Pancreas (tissue), 10 donors: ENCODE data around the gene GDF2. TPM values are rescaled to one million over a fixed set of nuclear protein-coding genes. Genes with fewer than 3 reads are reported as not detected.

ENCODE experiments used
- ATAC-seq, 4 donors: fragments of 200-7000 bp; cut with Tn5 transposase; one replicate each; pipeline versions ENCODE4 v1.8.0 to v1.9.1; 2020; ENCODE audit warnings: mild to moderate bottlenecking in 4 of 4, moderate library complexity in 4 of 4
- DNase-seq, 6 donors: peaks; one replicate each; pipeline ENCODE4 v3.0.0-alpha.2; 2020
- FAIRE-seq: peaks from 2 replicates; lab custom pipeline; 2012; peaks lifted over from hg19 to GRCh38; lab: Jason Lieb, UNC
- H3K27ac ChIP-seq, 4 donors: fragments of 200-600 bp; sonication (generic); 1 replicate in 3 of 4; 2 replicates in 1 of 4; pipeline versions ENCODE4 v1.5.0 to v1.8.0; 2020
- H3K27me3 ChIP-seq, 4 donors: fragments of 200-600 bp; one replicate each; pipeline ENCODE4 v1.8.0; 2021
- H3K36me3 ChIP-seq, 3 donors: fragments of 200-600 bp; sonication (generic) in 1 of 3; one replicate each; pipeline versions ENCODE4 v1.5.0 to v1.8.0; 2020 to 2021
- H3K4me1 ChIP-seq, 3 donors: fragments of 200-600 bp; one replicate each; pipeline ENCODE4 v1.8.0; 2021
- H3K4me3 ChIP-seq, 4 donors: fragments of 200-600 bp; sonication (generic) in 2 of 4; one replicate each; pipeline versions ENCODE4 v1.5.0 to v1.8.0; 2020 to 2021
- H3K9me3 ChIP-seq, 4 donors: fragments of 200-600 bp; one replicate each; pipeline ENCODE4 v1.8.0; 2021
- CTCF ChIP-seq, 4 donors: fragments of 200-600 bp; sonication (generic) in 3 of 4; IDR thresholded peaks; one replicate each; pipeline versions ENCODE4 v1.5.0 to v1.8.0; 2021; ENCODE audit warnings: antibody characterized with exemption in 4 of 4
- WGBS, 2 donors: extraction: QIAGEN DNeasy Blood & Tissue Kit; methylation state at CpG; one replicate each; pipeline ENCODE4 v1.1.7; 2013; 5-methylcytosine and 5-hydroxymethylcytosine counted together
- intact Hi-C, 3 donors: fragments of 100-400 bp; cut with DNase I; formaldehyde crosslinking; loops; one replicate each; pipeline versions ENCODE4 v1.11.1 to v1.14.2; 2022
- polyA plus RNA-seq, 2 donors: library from polyadenylated mRNA; stranded (reverse); fragments of 200-250 nt; gene quantifications; one replicate each; pipeline ENCODE4 v1.2.3, GENCODE V29; 2013
- total RNA-seq, 6 donors: library from RNA; stranded (reverse); fragmentation: NEBNext Ultra II Directional in 4 of 6; extraction: Animal tissue kit (Norgen Biotek cat#: 25700) in 4 of 6; gene quantifications; one replicate each; pipeline versions ENCODE4 v1.2.1 to v1.2.4, GENCODE V29; 2021 to 2023
- donor health status: healthy with polysubstance abuse.
- donor health status: DM: no; HTN: no; CAD: no; lungs with moderate emphysema.
- donor health status: DM: no; HTN: no; CAD: no.
- donor health status: control.
- donor health status: control.
- donor health status: Bipolar disorder and iron deficiency.
- donor health status: DM: yes; HTN: yes; CAD: no.
- donor health status: DM: no; HTN: no; CAD: no.
- donor health status: DM: no; HTN: no; CAD: no.
- donor health status: DM: yes; HTN: yes; CAD: no.

The GDF2 gene
- total and polyA plus RNA-seq, 8 donors, result not detected

- no peak overlapping the region for H3K4me3 ChIP-seq
- 59 to 61% methylated on average over 4 of the region's 4 CpGs for WGBS, 2 donors
- TF ChIP-seq CTCF (IDR thresholded peaks at IDR 0.05), result no peak
- no peaks in the 10 kb centered on the region for H3K27me3 ChIP-seq
- H3K4me1 ChIP-seq, result peaks cover 0 to 18% (median 7%) of the 10 kb centered on the region in 3 donors
- intact Hi-C loops, result no loop called here
- H3K27ac ChIP-seq, result no peak overlapping the region
- FAIRE-seq (no peak), ATAC-seq (peak; percentile 31 to 54 (median 50)), DNase-seq (no peak)
- H3K36me3 ChIP-seq, result no peaks in the 10 kb centered on the region
- H3K9me3 ChIP-seq, result no peaks in the 10 kb centered on the region
These were observed 35.5 kb upstream of the GDF2 start for GRCh38 chr10:47286591-47287315.

- DNase-seq (peak; percentile 54 to 88 (median 73)), FAIRE-seq (no peak)
These were observed 34.9 kb upstream of the GDF2 start for GRCh38 chr10:47287365-47287802.

DNA sequence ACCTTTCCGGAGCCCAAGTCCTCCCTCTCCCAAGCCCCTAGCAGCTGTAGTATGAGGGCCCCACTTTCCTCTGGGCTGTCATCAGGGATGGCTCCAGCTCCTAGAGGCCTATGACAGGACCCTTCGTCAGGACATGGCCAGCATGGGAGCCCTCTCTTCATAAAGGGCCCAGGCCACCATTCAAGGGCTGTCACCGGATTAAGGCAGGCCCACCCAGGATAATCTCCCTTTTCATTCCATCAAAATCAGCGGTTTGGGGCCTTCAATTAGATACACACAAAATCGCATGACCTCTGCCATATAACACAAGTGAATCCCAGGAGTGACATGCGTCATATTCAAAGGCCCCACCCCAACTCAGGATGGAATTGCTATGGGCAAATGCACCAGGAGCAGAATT, 34.4 kb upstream of the GDF2 start:
- H3K4me3 ChIP-seq, result no peak overlapping the region
- ATAC-seq, result no peak
- FAIRE-seq, result no peak
- intact Hi-C loops, result no loop called here
- DNase-seq, result no peak
- no peaks in the 10 kb centered on the region for H3K36me3 ChIP-seq
- TF ChIP-seq CTCF (IDR thresholded peaks at IDR 0.05), result no peak
- 78 to 81% methylated on average over 6 of the region's 6 CpGs for WGBS, 2 donors
- peaks cover 0 to 18% (median 7%) of the 10 kb centered on the region in 3 donors for H3K4me1 ChIP-seq
- no peak overlapping the region for H3K27ac ChIP-seq
- H3K9me3 ChIP-seq, result no peaks in the 10 kb centered on the region
- no peaks in the 10 kb centered on the region for H3K27me3 ChIP-seq

More at GRCh38 chr10:47287365-47287802, 34.9 kb upstream of the GDF2 start:
- Histone ChIP-seq H3K27me3 (no peaks in the 10 kb centered on the region), H3K9me3 (no peaks in the 10 kb centered on the region), H3K4me1 (peaks cover 0 to 18% (median 7%) of the 10 kb centered on the region in 3 donors), H3K27ac (no peak overlapping the region), H3K36me3 (no peaks in the 10 kb centered on the region), H3K4me3 (no peak overlapping the region)
- intact Hi-C loops, result no loop called here
- WGBS, 2 donors, result 13 to 14% methylated on average over 12 of the region's 12 CpGs
- no peak for TF ChIP-seq CTCF (IDR thresholded peaks at IDR 0.05)
- ATAC-seq, result peak; percentile 83 to 90 (median 88)

DNA sequence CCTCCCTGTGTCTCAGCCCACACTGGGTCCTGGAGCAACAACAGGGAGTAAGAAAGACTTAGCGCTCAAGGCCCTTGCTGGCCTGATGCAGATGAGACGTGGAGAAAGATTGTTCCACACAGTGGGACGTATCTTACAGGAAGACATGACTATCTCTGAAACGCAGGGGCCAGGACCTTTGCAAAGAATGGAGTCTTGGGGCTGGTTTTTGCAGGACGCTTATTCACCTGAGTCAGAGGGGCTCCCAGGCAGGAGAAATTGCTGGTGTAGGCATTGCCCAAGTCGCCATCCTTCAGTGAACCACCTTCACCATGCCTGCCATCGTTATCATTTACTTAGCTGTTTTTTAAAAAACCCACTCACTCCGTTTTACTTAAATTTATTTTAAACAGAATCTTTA, 34.0 kb upstream of the GDF2 start:
- Histone ChIP-seq H3K27ac (no peak overlapping the region), H3K9me3 (no peaks in the 10 kb centered on the region), H3K4me3 (no peak overlapping the region), H3K36me3 (no peaks in the 10 kb centered on the region), H3K4me1 (peaks cover 0 to 18% (median 7%) of the 10 kb centered on the region in 3 donors), H3K27me3 (no peaks in the 10 kb centered on the region)
- ATAC-seq, result no peak
- intact Hi-C loops, result no loop called here
- TF ChIP-seq CTCF (IDR thresholded peaks at IDR 0.05), result no peak
- FAIRE-seq, result no peak
- no peak for DNase-seq
- WGBS, 2 donors, result 94% methylated on average over 8 of the region's 8 CpGs

DNA sequence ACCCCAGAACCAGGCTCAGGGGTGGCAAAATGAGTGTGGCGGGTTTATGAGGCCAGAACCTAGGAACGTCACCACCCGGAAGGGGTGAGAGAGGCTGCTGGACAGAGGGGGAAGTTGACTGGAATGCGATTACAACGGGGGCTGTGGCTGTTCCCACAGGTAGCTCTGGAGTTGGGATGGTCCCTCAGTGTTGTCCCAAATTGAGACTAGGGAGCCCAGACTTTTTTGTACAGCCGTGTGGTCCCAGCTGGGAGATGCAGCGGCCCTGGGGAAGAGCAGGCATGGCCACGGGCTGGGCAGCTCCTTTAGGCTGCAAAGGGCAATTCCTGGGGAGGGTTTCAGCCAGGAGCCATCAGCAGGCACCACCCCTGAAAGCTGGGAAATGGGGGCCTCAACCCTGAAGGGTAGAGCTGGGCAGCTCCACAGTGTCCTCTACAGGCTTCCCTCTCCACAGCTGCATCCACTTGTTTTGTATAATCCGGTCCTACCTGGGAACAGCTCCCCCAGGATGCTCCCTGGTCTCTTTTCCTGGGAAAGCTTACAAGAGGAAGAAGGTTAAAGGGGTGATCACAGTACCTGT, 33.2 kb upstream of the GDF2 start:
- Histone ChIP-seq H3K27me3 (no peaks in the 10 kb centered on the region), H3K36me3 (no peaks in the 10 kb centered on the region), H3K27ac (no peak overlapping the region), H3K9me3 (no peaks in the 10 kb centered on the region), H3K4me3 (no peak overlapping the region), H3K4me1 (peaks cover 0 to 18% (median 7%) of the 10 kb centered on the region in 3 donors)
- no peak for ATAC-seq
- no peak for FAIRE-seq
- intact Hi-C loops, result no loop called here
- DNase-seq, result no peak
- 83 to 88% methylated on average over 9 of the region's 9 CpGs for WGBS, 2 donors
- TF ChIP-seq CTCF (IDR thresholded peaks at IDR 0.05), result no peak
